Sciatic nerve (tissue), 2 donors: Measurements from ENCODE around the gene CLEC2D. TPM values are rescaled to one million over a fixed set of nuclear protein-coding genes. Genes with fewer than 3 reads are reported as not detected.
"Not testable (repeated sequence)": the region's sequence is repeated elsewhere in the genome, so short reads cannot be mapped to it uniquely, and the experiment has no call there.

Experiments
- ATAC-seq: fragments of 200-7000 bp; cut with Tn5 transposase; one replicate; pipeline ENCODE4 v1.9.1; 2020; ENCODE audit warnings: mild to moderate bottlenecking, moderate library complexity
- DNase-seq: peaks from one replicate; pipeline ENCODE4 v3.0.0-alpha.2; 2020; ENCODE audit warnings: low spot score
- intact Hi-C: fragments of 100-400 bp; cut with DNase I; formaldehyde crosslinking; loops from one replicate; pipeline ENCODE4 v1.14.2; 2022
- total RNA-seq: library from RNA; stranded (reverse); fragmentation: NEBNext Ultra II Directional; extraction: Animal tissue kit (Norgen Biotek cat#: 25700); gene quantifications from one replicate; pipeline ENCODE4 v1.2.1, GENCODE V29; 2021
- donor health status: DM: no; HTN: no; CAD: no.
- donor health status: DM: no; HTN: no; CAD: no.

CLEC2D gene
- total RNA-seq, 1 donor from 2014 or later = 38.8 TPM

DNA sequence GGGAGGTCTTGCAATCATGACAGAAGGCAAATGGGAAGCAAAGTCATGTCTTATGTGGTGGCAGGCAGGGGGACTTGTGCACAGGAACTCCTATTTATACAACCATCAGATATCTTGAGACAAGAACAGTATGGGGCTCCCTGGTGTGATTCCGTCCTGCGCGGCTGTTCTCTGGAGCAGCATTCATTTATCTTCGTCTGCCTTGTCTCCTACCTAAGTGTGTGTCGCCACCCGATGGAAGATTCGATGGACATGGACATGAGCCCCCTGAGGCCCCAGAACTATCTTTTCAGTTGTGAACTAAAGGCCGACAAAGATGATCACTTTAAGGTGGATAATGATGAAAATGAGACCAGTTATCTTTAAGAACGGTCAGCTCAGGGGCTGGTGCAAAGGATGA, 25.6 kb downstream of the CLEC2D start:
- DNase-seq, intact Hi-C loops, ATAC-seq: not testable (repeated sequence)

DNA sequence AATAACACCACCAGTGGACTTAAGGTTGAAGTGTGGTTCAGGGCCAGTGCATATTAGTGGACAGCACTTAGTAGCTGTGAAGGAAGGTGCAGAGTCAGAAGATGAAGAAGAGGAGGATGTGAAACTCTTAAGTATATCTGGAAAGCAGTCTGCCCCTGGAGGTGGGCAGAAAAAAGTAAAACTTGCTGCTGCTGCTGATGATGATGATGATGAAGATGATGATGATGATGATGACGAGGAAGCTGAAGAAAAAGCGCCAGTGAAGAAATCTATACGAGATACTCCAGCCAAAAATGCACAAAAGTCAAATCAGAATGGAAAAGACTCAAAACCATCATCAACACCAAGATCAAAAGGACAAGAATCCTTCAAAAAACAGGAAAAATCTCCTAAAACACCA, 26.1 kb downstream of the CLEC2D start:
- intact Hi-C loops, ATAC-seq, DNase-seq: not testable (repeated sequence)

DNA sequence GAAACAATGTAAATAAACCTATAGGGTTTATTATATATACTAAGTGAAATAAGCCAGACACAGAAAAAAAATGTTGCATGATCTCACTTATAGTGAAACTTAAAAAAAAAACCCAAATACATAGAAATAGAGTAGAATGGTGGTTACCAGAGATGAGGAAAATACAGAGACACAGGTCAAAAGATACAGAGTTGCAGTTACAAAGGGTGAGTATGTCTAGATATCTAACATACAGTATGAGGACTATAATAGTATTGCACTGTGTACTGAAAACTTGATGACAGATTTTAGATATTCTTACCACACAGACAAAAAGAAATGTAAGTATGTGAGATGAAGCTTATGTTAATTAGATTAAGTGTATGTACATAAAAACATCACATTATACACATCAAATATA, 28.1 kb downstream of the CLEC2D start:
- DNase-seq (no peak), ATAC-seq (no peak)
- intact Hi-C loops = no loop called here

DNA sequence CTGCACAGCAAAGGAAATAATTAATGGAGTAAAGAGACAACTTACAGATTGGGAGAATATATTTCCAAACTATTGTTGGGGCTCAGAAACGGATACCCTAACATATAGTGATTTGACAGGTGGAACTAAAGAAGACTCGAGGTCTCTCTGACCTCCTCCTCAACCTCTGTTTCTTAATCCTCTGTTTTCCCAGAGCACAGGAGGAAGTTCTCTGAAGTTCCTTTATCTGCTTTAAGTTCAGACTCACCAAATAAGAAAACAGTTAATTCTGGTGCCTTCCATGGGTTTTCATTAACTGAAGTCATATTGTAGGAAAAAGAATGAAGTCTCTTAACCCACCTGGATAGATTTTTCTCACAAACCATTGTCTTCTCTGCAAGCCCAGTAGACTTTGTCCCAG, 29.2 kb downstream of the CLEC2D start:
- intact Hi-C loops = no loop called here
- ATAC-seq (no peak), DNase-seq (no peak)

DNA sequence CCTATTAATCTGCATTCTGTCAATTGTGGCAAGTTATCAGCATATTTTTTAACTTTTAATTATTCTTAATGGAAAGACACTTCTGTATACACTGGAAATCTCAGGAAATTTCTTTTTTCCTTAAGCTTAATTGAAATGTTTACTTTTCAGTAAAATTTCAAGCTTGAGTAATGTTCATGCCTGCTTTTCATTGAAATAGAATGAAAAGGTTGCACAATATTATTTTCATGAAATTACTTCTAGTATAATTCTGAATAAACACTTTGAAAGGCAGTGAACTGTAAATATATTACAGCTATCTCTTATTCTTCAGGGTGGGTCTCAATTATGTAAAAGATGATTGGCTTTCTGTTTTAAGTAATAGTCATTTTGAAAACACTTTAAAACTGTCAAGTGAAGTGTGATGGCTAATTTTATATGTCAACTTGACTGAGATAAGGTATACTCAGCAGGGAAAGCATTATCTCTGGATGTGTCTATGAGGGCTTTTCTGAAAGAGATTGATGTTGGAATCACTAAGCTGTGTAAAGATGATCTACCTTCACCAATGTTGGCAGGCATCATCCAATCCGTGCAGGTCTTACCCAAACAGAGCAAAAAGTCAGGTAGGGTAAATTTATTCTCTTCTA, 29.9 kb downstream of the CLEC2D start:
- DNase-seq (no peak), ATAC-seq (no peak)
- intact Hi-C loops = no loop called here

DNA sequence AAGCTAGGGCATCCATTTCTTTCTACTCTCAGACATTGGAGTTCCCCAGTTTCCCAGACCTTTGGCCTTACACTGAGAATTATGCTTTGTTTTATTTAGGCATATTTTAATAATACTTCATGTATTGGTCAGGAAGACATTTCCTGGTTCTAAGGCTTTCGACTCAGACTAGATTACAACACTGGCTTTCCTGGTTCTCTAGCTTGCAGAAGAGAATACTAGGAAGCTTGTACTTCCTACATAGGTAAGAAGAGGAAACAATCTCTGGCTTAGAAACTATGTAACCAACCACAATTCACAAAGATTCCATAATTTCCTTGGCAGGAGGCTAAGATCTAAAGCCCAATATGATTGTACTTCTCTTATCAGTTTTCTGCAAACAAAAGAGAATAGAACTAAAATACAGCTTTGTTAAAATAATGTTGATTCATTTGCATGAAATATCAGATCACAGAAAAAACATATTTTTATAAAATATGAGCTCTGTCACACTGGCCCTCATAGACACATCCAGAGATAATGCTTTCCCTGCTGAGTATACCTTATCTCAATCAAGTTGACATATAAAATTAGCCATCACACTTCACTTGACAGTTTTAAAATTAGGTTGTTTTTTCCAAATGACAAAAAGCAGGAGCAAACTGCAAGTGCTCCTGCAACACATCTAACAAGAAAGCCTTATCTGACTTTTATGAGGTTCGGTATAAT, 30.5 kb downstream of the CLEC2D start:
- no peak for DNase-seq
- ATAC-seq = no peak
- intact Hi-C loops = loop anchor here (10.0 kb wide), 1 partner anchor 65 kb away; no protein-coding TSS in a partner anchor

DNA sequence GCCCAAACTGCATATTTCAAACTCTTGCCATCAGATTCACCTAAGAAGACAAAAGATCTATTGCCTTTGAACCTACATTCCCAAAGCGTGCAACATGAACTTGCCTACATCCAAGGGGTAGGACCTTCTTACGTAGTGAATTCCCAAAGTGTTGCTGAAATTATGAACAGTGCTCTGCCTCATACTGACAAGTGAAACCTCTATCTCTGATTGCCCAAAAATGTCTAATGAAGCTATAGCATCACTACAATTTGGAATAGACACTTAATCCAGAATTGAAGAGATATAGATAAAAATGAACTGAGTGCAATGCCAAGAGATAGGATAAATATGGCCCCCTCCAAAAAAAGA, 31.1 kb downstream of the CLEC2D start:
- DNase-seq (no peak), ATAC-seq (no peak)
- intact Hi-C loops = loop anchor here (10.0 kb wide), 1 partner anchor 66 kb away; no protein-coding TSS in a partner anchor

DNA sequence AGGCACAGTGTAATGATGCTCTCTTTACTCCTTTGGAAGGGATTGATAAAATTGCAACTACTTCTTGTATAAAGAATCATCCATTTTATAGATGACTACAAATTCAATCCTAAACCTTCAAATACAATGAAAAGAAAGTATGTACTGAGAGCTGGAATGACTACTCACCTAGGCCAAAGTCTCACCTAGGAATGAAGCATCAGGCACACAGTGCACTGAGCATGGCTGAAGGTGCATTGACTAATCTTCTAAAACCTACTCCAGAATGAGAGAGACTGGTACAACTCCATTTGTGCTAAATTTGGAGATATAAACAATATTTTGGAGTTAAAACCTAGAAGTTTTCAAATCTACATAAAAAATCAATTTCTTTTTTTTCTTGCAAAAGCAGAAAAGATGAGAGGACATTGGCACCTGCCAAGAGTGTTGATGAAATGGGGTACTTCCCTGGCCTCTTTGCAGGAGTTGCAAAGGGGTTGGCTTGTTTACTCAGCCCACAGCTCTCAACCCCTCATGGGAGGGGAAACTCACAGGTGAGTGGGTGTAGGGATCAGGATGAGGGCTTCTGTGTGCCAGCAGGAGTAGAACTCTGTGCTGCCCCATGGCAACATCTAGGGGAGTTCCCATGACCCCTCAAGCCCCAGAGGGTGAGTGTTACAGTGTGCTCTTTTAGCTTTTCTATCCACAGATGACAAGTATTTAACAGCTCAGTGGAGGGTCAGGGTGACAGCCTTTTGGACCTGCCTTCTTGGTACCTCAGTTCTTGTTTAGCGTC, 32.1 kb downstream of the CLEC2D start:
- intact Hi-C loops = loop anchor here (10.0 kb wide), 1 partner anchor 67 kb away; no protein-coding TSS in a partner anchor
- ATAC-seq (no peak), DNase-seq (no peak)

DNA sequence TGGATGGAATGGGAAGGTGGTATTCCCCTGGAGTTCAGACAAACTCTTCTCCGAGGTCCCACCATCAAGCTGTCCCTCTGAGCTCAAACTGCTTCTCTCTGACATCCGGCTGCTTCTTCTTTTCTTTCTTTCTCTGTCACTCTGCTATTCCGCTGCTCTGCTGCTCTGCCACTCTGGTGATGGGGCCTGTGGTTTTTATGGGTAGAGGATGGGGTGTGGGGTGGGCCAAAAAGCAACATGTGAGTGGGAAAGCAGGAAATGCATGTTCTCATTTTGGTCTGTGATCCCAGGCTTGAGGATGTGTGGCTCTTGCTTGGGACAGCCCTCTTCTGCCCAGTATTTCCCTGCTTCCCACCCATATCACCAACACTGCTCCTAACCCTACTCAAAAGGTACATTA, 32.7 kb downstream of the CLEC2D start:
- no peak for ATAC-seq
- intact Hi-C loops = loop anchor here (10.0 kb wide), 1 partner anchor 67 kb away; no protein-coding TSS in a partner anchor
- no peak for DNase-seq

DNA sequence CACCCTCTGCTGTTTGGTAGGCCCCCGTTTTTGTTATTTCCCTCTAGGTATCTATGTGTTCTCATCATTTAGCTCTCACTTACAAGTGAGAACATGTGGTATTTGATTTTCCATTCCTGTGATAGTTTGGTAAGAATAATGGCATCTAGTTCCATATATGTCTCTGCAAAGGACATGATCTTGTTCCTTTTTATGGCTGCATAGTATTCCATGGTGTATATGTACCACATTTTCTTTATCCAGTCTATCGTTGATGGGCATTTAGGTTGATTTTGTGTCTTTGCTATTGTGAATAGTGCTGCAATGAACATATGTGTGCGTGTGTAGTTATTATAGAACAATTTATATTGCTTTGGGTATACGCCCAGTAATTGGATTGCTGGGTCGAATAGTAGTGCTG, 35.0 kb downstream of the CLEC2D start:
- intact Hi-C loops = loop anchor here (10.0 kb wide), 1 partner anchor 70 kb away; no protein-coding TSS in a partner anchor
- DNase-seq, ATAC-seq: not testable (repeated sequence)

DNA sequence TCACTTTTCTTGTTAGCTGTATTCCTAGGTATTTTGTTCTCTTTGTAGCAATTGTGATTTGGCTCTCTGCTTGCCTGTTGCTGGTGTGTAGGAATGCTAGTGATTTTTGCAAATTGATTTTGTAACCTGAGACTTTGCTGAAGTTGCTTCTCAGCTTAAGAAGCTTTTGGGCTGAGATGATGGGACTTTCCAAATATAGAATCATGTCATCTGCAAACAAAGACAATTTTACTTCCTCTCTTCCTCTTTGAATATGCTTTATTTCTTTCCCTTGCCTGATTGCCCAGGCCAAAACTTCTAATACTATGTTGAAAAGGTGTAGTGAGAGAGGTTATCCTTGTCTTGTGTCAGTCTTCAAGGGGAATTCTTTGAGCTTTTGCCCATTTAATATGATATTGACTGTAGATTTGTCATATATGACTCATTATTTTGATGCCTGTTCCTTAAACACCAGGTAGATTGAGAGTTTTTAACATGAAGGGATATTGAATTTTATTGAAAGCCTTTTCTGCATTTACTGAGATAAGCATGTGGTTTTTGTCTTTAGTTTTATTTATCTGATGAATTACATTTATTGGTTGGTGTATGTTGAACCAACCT, 36.7 kb downstream of the CLEC2D start:
- ATAC-seq (no peak), DNase-seq (no peak)
- intact Hi-C loops = loop anchor here (10.0 kb wide), 1 partner anchor 71 kb away; no protein-coding TSS in a partner anchor

DNA sequence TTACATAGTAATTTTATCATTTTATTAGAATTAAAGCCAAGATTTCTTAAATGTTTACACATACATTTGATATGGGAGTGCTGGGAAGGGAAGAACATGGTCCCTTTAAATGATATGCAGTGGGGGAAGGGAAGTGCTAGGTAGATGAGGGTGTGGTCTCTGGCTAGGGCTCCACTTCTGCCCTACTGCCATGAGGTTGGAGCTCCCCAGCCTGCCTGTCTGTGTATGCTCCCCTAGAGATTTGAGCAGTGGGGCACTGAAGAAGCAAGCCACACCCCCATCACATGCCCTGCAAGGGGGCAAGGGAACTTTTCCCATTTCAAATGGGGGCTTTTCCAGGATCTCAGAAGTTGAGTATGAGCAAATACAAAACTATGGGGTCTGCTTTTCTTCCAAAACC, 37.8 kb downstream of the CLEC2D start:
- intact Hi-C loops = loop anchor here (10.0 kb wide), 1 partner anchor 73 kb away; no protein-coding TSS in a partner anchor
- ATAC-seq = no peak
- DNase-seq = no peak

DNA sequence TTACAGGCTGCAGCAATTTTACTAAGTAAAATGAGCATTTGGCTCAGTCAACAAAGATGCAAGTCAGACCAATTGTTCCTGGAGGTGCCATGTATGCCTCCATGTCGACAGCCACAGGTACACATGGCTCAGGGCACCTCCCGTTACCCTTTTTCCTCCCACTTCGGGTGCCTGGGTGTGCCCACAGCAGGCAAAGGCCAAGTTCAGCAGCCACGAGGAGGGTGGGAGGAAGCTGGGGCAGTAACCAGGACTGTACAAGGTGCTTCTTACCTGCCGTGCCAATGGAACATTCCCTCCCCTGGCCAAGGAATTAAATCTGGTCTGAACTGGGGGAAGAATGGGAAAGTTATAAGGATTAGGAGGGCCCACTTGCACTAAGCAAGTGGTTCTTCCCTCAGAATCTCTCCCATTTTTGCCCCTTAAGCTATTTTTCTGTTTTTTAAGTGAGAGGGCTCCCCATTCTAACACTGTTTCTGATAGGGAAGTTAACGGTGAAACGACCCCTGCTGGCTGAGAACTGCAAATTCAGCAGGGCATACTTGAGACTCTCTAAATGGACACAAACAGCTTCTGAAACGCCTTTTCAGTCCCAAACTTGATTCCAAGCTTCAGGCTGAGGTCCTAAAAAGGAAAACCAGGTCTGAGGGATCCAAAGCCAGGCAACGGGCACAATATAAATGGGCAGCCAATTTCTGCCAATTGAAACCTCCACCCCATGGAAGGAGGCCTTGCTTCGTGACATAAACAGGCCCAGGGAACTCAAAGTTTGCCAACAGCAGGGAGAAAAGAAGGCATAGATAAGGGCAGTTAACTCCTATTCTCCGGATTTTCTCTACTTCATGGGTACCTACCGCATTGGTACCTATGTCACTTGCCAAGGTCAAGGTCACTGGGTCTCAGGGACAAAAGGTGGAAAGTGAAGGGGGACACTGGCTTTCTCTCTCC, 38.6 kb downstream of the CLEC2D start:
- peak; percentile 67 for DNase-seq
- intact Hi-C loops = loop anchor here (10.0 kb wide), 1 partner anchor 73 kb away; no protein-coding TSS in a partner anchor
- ATAC-seq = peak; percentile 48

DNA sequence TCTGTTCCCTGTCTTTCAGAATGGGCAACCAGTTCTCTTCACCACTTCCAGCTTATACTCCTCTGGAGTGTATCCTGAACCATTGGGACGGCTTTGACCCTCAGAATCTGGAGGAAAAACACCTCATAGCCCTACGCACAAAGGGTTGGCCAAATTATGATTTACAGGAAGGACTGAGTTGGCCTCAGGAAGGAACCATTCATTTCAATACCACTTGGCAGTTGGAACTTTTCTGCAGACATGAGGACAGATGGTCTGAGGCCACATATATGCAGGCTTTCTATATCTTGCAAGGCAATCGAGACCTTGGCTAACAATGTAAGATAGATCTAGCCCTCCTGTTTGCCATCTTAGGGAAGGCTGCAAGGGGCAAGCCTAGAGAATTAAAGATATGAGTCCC, 39.3 kb downstream of the CLEC2D start:
- DNase-seq (no peak), ATAC-seq (no peak)
- intact Hi-C loops = loop anchor here (10.0 kb wide), 1 partner anchor 74 kb away; no protein-coding TSS in a partner anchor

DNA sequence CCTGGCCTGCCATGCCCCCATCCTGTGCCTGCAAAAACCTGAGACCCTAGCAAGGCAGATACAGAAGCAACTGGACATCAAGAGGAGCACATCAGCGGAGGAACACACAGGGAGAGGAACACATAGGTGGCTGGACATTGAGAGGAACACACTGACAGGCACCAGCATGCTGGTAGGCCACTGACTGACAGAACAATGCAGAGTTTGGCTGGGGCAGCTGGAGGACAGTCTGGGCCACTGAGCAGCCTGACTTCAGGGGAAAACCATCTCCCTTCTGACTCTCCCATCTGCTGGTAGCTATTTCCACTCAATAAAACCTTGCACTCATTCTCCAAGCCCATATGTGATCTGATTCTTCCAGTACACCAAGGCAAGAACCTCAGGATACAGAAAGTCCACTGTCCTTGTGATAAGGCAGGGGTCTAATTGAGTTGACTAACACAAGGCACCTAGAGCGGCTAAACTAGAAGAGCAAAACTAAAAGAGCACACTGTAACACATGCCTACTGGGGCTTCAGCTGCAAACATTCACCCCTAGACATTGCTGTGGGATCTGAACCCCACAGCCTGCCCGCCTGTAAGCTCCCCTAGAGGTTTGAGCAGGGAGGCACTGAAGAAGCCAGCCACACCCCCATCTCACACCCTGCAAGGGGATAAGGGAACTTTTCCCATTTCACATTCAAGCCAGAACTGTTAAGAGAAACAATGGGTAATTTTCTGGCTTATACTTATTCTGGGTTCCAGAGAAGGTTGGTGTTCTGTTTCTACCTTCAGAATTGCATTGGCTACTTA, 41.3 kb downstream of the CLEC2D start:
- DNase-seq (no peak), ATAC-seq (no peak)
- intact Hi-C loops = no loop called here

DNA sequence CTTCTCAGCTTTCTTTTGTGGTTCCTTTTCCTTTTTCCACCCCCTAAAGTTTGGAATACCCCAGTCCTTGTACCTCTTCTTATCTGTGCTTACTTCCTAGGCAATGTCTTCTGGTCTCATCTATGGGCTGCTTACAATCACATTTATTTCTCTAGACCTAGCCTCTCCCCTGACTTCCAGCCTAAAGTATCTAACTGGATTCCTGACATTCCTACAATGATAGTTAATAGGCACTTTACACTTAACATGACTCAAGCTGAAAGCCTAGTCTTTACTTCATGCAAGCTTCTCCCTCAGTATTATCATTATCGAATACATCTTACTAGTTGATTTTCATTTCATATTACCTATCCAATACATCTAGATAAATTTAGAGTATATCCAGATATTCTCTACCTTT, 42.2 kb downstream of the CLEC2D start:
- DNase-seq (no peak), ATAC-seq (no peak)
- intact Hi-C loops = no loop called here

DNA sequence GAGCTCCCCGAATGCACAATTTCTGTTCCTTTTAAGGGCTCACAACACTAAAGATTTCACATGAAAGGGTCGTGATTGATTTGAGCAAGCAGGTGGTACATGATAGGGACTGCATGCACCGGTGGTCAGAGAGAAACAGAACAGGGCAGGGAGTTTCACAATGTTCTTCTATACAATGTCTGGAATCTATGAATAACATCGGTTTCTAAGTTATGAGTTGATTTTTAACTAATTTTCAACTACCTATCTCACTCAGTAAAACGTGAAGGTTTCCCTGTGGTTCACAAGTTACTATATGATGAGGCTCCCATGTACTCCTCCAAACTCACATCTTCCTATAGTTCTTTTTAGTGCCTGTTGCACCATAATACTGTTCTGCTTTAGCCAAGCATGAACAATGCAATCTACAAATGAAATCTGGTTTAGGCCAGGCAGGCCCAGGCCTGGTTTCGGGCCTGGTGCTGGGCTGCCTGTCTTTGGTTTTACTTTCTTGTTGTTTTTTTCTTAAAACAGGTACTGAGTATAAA, 43.6 kb downstream of the CLEC2D start:
- ATAC-seq, DNase-seq, intact Hi-C loops: not testable (repeated sequence)
